Dermis blood vessel endothelial cell (primary cell): ENCODE data around the gene HTRA1. TPM values are rescaled to one million over a fixed set of nuclear protein-coding genes. Genes with fewer than 3 reads are reported as not detected.

Experiments used
- DNase-seq: peaks from one replicate; pipeline ENCODE4 v3.0.0; 2010
- total RNA-seq: library from RNA; depleted of rRNA; stranded (reverse); fragments of >200 nt; gene quantifications from 2 replicates; pipeline ENCODE4 v1.2.3, GENCODE V29; 2014

HTRA1 gene
- total RNA-seq, 1 donor from 2014 or later, result 117 TPM

DNA sequence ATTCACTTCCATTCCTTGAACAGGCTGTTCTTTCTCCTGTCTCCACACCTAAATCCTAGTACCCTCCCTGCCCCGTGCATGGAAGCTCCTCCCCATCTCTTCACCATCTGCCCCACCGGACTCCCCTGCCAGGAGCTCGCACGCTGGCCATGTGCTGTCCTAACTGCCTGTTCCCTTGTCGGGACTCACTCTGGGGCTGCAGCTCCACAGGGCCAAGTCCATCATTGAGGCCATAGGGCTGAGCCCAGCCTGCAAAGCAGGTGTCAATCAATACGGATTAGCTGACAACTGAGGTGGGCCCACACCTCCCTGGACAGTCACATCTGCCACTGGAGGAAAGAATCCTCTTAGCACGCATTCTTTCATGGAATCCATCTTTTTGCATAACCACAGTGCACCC is 57.8 kb downstream of the HTRA1 start:
- DNase-seq, result no peak

DNA sequence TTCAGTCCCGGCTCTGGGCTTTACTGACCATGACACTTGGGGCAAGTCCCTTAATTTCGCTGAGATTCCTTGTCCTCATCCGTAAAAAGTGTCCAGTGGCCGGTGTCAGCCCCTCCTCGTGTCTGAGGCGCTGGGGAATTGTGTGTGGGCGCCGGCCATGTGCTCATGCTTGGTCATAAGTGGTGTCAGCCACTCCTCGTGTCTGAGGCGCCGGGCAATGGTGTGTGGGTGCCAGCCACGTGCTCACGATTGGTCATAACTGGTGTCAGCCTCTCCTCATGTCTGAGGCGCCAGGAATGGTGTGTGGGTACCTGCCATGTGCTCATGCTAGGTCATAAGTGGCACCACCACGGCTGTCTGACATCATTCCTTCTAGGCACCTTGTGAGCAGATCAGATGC is 58.5 kb downstream of the HTRA1 start:
- no peak for DNase-seq

- peak; percentile 35 for DNase-seq
These were observed 59.7 kb downstream of the HTRA1 start for GRCh38 chr10:122521011-122521410.

GRCh38 chr10:122524811-122525210 is 63.5 kb downstream of the HTRA1 start:
- DNase-seq, result no peak

GRCh38 chr10:122525788-122526187 is 64.4 kb downstream of the HTRA1 start:
- peak; percentile 65 for DNase-seq

DNA sequence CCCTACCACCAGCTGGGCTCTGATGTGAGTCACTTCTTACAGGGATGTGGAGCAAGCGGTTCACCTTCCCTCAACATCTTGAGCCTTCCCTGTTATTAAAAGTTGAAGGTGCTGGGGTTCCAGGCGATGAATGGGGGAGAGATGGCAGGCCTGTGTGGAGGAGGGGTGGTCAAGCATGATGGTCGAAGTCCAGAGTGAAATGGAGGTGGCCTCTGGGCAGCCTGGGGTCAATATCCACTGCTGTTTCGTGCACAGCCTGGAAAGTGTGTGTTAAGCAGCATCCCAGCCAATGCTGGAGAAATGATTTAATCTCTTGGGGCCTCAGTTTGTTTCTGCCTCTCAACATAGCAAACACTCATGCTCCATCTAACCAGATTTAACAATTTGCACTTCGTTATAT is 65.5 kb downstream of the HTRA1 start:
- DNase-seq, result no peak

GRCh38 chr10:122530177-122530576 is 68.8 kb downstream of the HTRA1 start:
- DNase-seq, result peak; percentile 93

DNA sequence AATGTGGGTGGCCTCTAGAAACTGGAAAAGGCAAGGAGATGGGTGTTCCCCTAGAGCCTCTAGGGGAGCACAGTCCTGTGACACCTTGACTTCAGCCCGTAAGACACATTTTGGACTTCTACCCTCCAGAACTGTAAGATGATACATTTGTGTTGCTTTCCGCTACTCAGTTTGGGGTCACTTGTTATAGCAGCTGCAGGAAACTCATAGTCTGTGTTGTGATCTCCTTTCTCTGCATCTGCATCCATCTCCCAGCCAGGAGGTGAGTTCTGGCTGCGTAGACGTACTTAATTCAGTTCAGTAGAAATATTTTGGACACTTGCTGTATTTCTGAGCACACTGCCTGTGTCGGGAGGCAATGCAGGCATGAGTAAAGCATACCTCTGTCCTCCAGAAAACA is 69.9 kb downstream of the HTRA1 start:
- DNase-seq, result no peak

GRCh38 chr10:122531939-122532338 is 70.6 kb downstream of the HTRA1 start:
- no peak for DNase-seq

DNA sequence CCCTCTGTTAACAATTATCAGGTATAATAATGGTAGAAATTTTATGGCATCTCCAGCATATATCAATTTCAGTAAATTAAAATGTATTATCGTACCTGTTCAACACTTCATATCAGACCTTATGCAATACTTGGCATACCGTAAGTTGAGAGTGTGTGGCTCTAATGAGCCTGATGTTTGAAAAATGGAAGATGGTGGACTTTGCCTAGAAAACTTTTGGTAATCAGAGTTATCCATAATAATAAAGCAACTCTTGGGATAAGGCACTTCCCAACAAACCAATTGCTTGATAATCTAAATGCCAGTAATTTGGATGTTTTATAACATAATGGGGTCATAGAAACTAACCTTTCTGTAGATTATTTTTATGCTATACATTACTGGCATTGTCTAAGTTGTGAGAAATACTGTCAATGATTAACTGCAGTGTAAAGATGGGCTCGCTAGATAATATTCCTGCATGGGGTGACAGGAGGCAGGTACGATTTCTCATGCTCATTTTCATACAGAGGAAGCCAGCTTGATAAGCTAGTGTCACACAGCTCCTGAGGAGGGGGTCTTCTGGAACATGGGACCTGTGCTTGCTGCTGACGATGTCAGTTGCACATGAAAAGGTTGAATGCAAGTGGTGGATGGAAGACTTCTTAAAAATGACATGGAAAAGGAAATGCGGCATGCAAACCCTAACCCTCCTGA is 71.4 kb downstream of the HTRA1 start:
- DNase-seq, result no peak

DNA sequence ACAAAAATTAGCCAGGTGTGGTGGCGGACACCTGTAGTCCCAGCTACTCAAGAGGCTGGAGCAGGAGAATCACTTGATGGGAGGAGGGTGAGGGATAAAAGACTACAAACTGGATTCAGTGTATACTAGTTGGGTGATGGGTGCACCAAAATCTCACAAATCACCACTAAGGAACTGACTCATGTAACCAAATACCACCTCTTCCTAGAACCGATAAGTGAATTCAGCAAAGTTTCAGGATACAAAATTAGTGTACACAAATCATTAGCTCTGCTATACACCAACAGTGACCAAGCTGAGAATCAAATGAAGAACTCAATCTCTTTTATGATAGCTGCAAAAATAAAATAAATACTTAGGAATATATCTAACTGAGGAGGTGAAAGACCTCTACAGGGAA is 76.2 kb downstream of the HTRA1 start:
- no peak for DNase-seq

DNA sequence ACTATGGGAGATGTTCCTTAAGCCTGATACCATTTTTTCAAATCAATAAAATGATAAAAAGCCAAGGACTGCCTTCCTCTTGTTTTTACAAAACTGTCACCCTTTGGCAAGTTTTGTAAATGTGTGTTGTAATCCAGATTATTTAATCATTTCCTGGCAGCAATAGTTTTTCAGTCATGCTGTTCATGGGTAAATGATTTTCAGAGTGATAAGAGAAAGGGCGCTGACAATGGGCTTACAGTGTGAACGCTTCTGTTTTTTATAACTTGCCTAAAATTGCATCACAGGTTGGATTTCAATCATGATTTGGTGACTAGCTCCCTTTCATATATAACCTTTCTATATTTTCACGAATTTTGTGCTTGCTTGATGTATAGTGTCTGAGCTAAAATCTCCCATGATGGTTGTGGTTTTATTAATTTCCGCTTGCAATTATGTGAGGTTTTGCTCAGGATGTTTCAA is 80.2 kb downstream of the HTRA1 start:
- DNase-seq, result no peak

DNA sequence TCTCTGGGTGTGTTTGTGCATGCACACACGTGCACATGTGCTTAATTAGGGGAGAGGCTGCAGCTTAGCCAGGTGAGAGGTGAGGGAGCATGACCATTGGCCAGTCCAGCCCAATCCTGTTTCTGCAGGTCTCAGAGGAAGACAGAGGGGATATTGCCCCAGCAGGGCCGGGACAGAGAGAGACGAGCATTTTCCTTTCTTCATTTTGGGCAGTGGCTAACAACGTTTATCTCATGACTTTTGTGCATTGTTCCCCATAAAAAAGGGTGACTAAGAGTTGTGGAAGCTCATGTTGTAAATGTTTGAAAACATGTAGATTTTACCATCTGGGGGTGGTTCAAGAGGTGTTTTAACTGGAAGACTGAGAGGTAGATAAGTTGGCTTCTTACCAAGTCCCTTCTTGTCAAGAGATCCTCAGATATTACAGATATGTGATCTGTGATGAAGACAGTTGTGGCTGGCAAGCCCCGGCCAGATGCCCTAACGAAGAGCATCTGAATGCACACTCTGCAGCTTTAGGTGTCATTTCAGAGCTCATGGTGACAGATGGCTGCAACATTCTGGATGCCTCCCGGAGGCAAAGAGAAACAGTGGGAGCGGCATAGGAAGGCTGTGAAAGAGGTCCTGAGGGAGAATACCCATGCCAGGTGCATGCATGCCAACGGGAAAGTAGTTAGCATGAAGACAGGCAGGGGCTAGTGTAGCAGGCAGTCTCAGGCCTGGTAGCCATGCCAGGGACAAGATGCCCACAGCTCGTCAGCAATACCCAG is 82.5 kb downstream of the HTRA1 start:
- DNase-seq, result no peak

DNA sequence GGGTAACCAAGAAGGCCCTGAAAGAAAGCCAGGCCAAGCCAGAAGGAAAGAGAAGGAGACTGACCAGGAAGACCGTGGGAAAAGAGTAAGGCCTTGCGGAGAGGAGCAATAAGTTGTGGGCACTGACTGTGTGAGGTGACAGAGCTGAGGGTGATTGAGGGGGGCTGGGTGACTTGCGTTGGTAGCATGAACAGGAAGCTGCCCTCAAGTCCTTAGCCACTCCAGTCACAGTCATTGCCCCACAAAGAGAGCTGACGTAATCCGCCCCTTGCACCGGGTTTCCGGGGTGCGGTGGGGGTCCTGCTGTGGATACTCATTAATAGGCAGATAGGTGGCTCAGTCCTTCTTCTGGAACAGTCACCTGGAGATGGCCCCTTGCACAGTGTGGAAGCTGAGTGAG is 83.1 kb downstream of the HTRA1 start:
- DNase-seq, result no peak

GRCh38 chr10:122546242-122546641 is 84.9 kb downstream of the HTRA1 start:
- no peak for DNase-seq

DNA sequence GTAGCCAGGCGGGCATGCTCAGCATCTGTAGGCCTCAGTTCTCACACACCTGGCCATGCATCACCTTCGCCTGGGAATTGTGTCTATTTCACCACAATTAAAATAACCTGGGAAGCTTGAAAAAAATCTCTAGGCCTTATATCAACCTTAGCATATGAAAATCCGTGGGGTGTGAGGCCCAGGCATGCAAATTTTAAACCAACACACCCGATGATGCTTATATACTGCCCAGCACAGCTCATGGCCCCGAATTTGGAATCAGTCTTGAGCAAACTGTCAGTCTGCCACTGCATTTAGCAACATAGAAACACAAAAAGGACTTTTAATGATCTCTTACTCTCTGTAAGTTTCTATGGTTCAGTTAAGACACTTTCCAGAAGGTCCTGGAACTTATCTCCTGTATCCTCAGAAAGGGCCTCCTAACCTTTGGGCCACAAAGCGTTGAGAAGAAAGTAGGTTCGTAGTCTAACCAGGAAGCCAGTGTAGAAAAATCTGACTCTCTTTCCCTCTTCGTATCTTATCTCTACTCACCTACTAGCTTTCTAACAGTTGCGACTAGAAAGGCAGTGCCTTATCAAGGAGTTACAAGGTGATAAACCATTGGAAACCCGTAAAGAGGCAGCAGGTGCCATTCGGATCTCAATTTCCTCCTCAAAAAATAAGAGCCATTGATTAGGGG is 87.2 kb downstream of the HTRA1 start:
- DNase-seq, result no peak

GRCh38 chr10:122549636-122550035 is 88.3 kb downstream of the HTRA1 start:
- DNase-seq, result no peak

DNA sequence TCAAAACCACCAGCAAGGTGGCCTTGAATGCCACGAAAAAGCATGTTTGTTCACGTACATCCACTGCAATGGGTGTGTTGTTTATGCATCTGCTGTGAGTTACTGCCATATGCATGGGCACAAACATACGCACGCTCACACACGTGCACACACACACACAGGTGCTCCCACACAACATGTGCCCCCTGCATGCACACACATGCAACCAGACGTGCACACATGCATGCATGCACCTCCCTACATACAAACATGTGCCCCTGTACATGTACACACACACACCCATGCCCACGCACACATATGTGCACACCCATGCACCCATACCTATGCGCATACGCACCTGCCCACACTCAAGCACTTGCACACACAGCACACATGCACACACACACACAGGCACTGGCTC is 89.1 kb downstream of the HTRA1 start:
- DNase-seq, result no peak

DNA sequence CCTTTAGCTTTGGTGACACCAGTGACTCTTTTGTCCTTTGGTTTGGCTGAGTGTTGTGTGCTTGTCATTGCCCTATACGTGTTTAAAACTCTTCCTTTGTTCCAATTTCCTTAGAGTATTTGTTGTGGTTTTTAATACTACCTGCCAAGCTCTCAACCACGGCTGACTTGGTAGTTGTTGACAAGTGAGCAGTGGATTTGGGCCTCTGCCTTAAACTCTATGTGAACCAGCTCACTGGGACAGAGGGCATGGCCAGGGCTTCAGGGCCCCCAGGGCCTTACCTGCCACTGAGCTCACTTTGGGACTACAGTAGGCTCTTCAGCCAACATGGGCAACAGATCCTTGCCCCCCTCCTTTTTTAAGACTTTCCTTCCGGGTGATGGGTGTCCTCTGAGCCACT is 89.6 kb downstream of the HTRA1 start:
- DNase-seq, result no peak

GRCh38 chr10:122551450-122551849 is 90.1 kb downstream of the HTRA1 start:
- peak; percentile 15 for DNase-seq

DNA sequence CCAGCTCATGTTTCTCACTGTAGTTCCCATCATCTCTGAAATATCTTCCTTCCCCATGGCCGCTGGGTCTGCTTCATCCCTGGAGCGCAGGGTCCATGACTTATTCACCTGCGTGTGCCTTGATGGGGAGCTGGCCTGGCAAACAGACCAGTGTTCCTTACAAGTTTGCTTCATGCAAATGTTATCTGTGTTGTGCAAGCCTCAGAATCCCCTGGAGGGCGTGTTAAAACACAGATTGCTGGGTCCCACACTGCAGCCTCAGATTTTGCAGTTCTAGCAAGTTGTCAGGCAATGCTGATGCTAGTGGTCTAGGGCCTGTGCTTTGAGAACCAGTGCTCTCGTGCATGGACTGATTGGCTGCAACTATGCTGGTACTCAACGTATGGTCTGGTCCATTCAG is 92.0 kb downstream of the HTRA1 start:
- no peak for DNase-seq

DNA sequence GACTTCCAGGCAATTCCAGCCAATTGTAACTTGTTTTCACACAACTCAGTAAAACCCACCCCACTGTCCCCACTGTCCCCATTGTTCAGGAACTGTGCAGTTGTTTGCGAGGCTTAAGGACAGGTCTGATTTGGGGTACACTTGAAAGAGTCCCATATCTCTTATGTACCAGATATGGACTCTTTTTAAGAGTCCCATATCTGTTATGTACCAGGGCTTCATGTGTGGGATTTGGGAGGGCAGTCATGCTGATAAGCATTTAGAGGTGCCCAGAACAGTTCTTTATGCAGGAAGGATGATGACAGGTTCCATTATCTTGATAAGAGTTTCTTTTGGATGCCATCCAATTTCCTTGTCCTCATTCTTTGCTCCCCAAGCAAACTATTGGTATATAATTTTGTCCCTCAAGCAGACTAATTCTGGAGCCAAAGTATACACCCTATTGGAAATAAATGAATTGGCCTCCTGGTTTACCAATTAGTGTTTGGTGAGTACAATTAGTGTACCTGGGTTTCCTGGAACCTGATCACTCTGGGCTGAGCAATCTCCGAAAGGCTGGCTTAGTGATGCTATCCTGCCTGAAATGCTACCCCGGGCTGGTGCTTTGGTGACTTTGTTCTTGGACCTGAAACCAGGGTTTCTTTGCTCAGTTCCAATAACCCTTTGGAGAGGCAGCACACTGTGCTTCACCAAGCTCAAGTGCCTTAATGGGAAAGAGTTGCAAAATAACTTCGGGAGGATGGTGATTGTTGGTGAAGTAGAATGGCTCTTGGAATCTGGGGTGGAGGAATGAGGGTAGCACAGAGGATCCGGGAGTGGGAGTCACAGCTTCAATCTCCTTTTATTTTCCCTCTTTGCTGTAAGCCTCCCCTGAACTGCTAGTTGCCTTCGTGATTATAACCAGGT is 93.0 kb downstream of the HTRA1 start:
- no peak for DNase-seq

GRCh38 chr10:122555442-122555841 is 94.1 kb downstream of the HTRA1 start:
- DNase-seq, result no peak
